Heart right ventricle (tissue), 16 donors: ENCODE data around the gene HAUS6. TPM values are rescaled to one million over a fixed set of nuclear protein-coding genes. Genes with fewer than 3 reads are reported as not detected.
A peak's percentile ranks its signal among the peaks of the same experiment; 100 is the strongest.

Source experiments
- ATAC-seq, 8 donors: fragments of 200-7000 bp; cut with Tn5 transposase; one replicate each; pipeline ENCODE4 v1.9.1; 2020; ENCODE audit warnings: mild to moderate bottlenecking in 8 of 8, moderate library complexity in 8 of 8, moderate number of reproducible peaks in 1 of 8
- DNase-seq, 2 donors: peaks; one replicate each; pipeline ENCODE4 v3.0.0-alpha.2; 2020
- H3K27ac ChIP-seq, 10 donors: fragments of 200-600 bp; sonication (generic) in 2 of 10; one replicate each; pipeline versions ENCODE4 v1.5.0 to v1.8.0; 2020 to 2022; ENCODE audit warnings: mild to moderate bottlenecking in 3 of 10
- H3K27me3 ChIP-seq, 7 donors: fragments of 200-600 bp; one replicate each; pipeline ENCODE4 v1.8.0; 2021 to 2022; ENCODE audit warnings: mild to moderate bottlenecking in 2 of 7
- H3K36me3 ChIP-seq, 9 donors: fragments of 200-600 bp; sonication (generic) in 1 of 9; one replicate each; pipeline versions ENCODE4 v1.5.0 to v1.8.0; 2020 to 2022; ENCODE audit warnings: mild to moderate bottlenecking in 2 of 9
- H3K4me1 ChIP-seq, 9 donors: fragments of 200-600 bp; sonication (generic) in 1 of 9; one replicate each; pipeline versions ENCODE4 v1.5.0 to v1.8.0; 2020 to 2022; ENCODE audit warnings: mild to moderate bottlenecking in 4 of 9
- H3K4me3 ChIP-seq, 10 donors: fragments of 200-600 bp; sonication (generic) in 2 of 10; one replicate each; pipeline versions ENCODE4 v1.5.0 to v1.8.0; 2020 to 2022; ENCODE audit warnings: mild to moderate bottlenecking in 7 of 10, moderate library complexity in 2 of 10
- H3K9me3 ChIP-seq, 11 donors: fragments of 200-600 bp in 10 of 11; sonication (generic) in 2 of 11; one replicate each; pipeline versions ENCODE4 v1.5.0 to v1.8.0; 2013 to 2022; ENCODE audit warnings: mild to moderate bottlenecking in 2 of 11, control low read depth in 1 of 11, moderate library complexity in 1 of 11
- WGBS, 2 donors: extraction: QIAGEN DNeasy Blood & Tissue Kit; methylation state at CpG; one replicate each; pipeline ENCODE4 v1.1.7; 2013; ENCODE audit warnings: inconsistent platforms in 1 of 2; 5-methylcytosine and 5-hydroxymethylcytosine counted together
- intact Hi-C, 10 donors: fragments of 100-400 bp; cut with DNase I; formaldehyde crosslinking; loops; one replicate each; pipeline versions ENCODE4 v1.11.1 to v1.14.2; 2022
- polyA plus RNA-seq, 2 donors: library from polyadenylated mRNA; stranded (reverse); fragments of 200-250 nt; gene quantifications; one replicate each; pipeline ENCODE4 v1.2.3, GENCODE V29; 2013
- total RNA-seq, 10 donors: library from RNA; stranded (reverse); fragmentation: NEBNext Ultra II Directional in 3 of 10; extraction: Animal tissue kit (Norgen Biotek cat#: 25700) in 3 of 10; gene quantifications; one replicate each; pipeline versions ENCODE4 v1.2.1 to v1.2.4, GENCODE V29; 2021 to 2023
- TF ChIP-seq, protein P1 (sequence below), 9 donors: fragments of 200-600 bp; sonication (generic) in 2 of 9; IDR thresholded peaks; one replicate each; pipeline versions ENCODE4 v1.5.0 to v1.8.0; 2021 to 2022; ENCODE audit warnings: antibody characterized with exemption in 9 of 9, mild to moderate bottlenecking in 5 of 9, moderate library complexity in 1 of 9
- donor health status: Arrhythmogenic right ventricular cardiomyopathy.
- donor health status: ischemic (EF 13 %, LVEDD 7.1; RV severe dilation, severe dysfunction).
- donor health status: healthy with polysubstance abuse.
- donor health status: DM: no; HTN: yes; CAD: no.
- donor health status: DM: no; HTN: no; CAD: no.
- donor health status: ischemic (EF 25% LVEDD 6.9; RV normal size, moderate dysfunction).
- donor health status: ischemic (EF 25% LVEDD 5.7; RV mildly dilated, moderate dysfunction).
- donor health status: healthy.
- donor health status: DM: yes; HTN: yes; CAD: no.
- donor health status: Ischemic cardiomyopathy.
- donor health status: ischemic (EF 35%, LVEDD 5.7; RV mildly dilated, moderate dysfunction).
- donor health status: nonischemic (EF 11% LVEDD 7.7; RV severe dilation, severe dysfunction).
- donor health status: DM: yes; HTN: yes; CAD: no.
- donor health status: PGD.
- donor health status: ischemic (EF 29% LVEDD 5.4; RV normal size, mild dysfunction).
- donor health status: nonischemic (EF 23%, LVEDD 6.1; RV moderate dilation, normal function).

Gene HAUS6
- total and polyA plus RNA-seq, 12 donors = 2.6 to 10.4 (median 7.0) TPM

DNA sequence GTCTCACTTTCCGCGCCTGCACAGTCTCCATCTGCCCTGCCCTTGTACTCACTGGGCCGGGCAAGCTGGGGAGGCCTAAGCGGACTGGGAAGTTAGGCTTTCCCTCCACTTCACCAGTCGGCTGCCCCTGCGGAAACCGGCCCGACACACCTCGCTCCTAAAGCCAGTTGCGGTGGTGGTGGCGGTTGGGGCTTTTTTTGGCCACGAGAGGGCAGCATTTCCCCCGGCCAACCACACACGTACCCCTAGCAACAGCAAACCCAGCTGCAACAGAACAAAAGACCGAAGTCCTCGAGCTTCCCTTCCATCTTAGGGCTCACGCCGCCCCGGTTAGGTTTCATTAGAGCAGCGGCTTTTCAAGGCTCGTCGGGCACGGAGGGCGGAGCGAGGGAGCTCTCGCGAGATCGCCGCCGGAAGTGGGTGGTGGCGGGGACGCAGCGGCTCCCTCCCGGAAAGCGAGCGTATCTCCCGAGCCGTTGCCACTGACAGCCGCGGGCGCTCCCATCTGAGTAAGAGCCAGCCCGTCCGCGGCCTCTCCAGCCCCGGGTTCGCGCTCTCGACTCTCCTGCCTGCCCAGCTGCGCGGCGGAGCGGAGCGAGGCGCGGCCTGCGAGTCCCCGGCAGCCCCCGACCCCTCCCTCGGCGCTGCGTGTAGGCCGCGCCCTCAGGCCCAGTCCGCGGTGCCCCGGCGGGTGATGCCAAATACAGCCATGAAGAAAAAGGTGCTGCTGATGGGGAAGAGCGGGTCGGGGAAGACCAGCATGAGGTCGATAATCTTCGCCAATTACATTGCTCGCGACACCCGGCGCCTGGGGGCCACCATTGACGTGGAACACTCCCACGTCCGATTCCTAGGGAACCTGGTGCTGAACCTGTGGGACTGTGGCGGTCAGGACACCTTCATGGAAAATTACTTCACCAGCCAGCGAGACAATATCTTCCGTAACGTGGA, 53.5 kb downstream of the HAUS6 start, which contains the start of gene RRAGA:
RRAGA (plus strand) TSS at position 462 of the 951 bp plus-strand sequence; CDS start at position 695, 233 bp downstream.
- Histone ChIP-seq H3K4me1 (peaks cover 4 to 52% (median 31%) of the 10 kb centered on the region in 9 donors), H3K4me3 (peak within 1 kb of the TSS; percentile 64 to 89 (median 80)), H3K27me3 (no peaks in the 10 kb centered on the region), H3K36me3 (peaks cover 0 to 16% (median 0%) of the 10 kb centered on the region in 9 donors), H3K9me3 (no peaks in the 10 kb centered on the region), H3K27ac (peak within 1 kb of the TSS; percentile 88 to 97 (median 95))
- TF ChIP-seq, protein P1, sequence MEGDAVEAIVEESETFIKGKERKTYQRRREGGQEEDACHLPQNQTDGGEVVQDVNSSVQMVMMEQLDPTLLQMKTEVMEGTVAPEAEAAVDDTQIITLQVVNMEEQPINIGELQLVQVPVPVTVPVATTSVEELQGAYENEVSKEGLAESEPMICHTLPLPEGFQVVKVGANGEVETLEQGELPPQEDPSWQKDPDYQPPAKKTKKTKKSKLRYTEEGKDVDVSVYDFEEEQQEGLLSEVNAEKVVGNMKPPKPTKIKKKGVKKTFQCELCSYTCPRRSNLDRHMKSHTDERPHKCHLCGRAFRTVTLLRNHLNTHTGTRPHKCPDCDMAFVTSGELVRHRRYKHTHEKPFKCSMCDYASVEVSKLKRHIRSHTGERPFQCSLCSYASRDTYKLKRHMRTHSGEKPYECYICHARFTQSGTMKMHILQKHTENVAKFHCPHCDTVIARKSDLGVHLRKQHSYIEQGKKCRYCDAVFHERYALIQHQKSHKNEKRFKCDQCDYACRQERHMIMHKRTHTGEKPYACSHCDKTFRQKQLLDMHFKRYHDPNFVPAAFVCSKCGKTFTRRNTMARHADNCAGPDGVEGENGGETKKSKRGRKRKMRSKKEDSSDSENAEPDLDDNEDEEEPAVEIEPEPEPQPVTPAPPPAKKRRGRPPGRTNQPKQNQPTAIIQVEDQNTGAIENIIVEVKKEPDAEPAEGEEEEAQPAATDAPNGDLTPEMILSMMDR (IDR thresholded peaks at IDR 0.05) = peak; percentile 79 to 94 (median 87)
- DNase-seq = peak; percentile 94 to 95
- peak; percentile 96 to 98 (median 97) for ATAC-seq
- WGBS, 2 donors = 1% methylated on average over 78 to 82 of the region's 82 CpGs
- intact Hi-C loops = loop anchor here in 7 of 10 donors (1.0 to 10.0 kb wide), 8 partner anchors 53 to 408 kb away; partner anchors contain the start of gene HAUS6 (in 2 of the 7)

- WGBS, 2 donors = 97 to 98% methylated on average over 5 of the region's 5 CpGs
- no peak for ATAC-seq
- Histone ChIP-seq H3K27me3 (peaks cover 0 to under 1% (median 0%) of the 10 kb centered on the region in 7 donors), H3K4me1 (no peaks in the 10 kb centered on the region), H3K9me3 (no peaks in the 10 kb centered on the region), H3K36me3 (no peaks in the 10 kb centered on the region), H3K4me3 (no peak overlapping the region), H3K27ac (no peak overlapping the region)
- intact Hi-C loops = loop anchor here in 3 of 10 donors (5.0 to 10.0 kb wide), 4 partner anchors 1219 to 1512 kb away; no protein-coding TSS in a partner anchor
- no peak for DNase-seq
- TF ChIP-seq, protein P1 (IDR thresholded peaks at IDR 0.05) = no peak
These were observed 66.1 kb downstream of the HAUS6 start for GRCh38 chr9:19036611-19037010.

DNA sequence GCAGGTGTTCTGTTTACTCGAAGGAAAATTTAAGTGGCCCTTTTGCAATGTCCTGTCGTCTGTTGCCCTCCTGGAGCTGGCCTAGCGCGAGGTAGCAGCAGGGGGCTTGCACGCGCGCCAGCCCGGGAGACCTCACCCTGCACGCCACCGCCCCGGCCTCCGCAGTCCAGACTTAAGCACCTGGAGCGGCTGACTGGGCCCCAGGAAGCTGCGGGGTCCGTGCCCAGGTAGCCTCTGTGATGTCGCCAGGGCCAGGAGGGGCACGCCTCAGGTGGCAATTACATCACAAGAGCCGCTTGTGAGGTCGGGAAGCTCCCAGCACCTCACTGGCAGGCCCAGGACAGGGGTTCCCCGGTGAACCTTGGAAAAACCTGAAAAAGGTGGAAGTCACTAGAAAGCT, 69.7 kb downstream of the HAUS6 start, which contains the start of gene SAXO1:
SAXO1 (minus strand) TSS at position 195 of the 400 bp plus-strand sequence. CDS start 301 bp downstream, outside the sequence.
- intact Hi-C loops = loop anchor here in 4 of 10 donors (5.0 to 10.0 kb wide), 5 partner anchors 591 to 1508 kb away; no protein-coding TSS in a partner anchor
- peak in 2 of 8 donors; percentile 7 to 62 for ATAC-seq
- TF ChIP-seq, protein P1 (IDR thresholded peaks at IDR 0.05) = no peak
- no peaks in the 10 kb centered on the region for H3K9me3 ChIP-seq
- peaks cover 0 to 12% (median 0%) of the 10 kb centered on the region in 9 donors for H3K4me1 ChIP-seq
- H3K27ac ChIP-seq = no peak within 1 kb of the TSS
- H3K27me3 ChIP-seq = peaks cover 0 to 5% (median 0%) of the 10 kb centered on the region in 7 donors
- no peaks in the 10 kb centered on the region for H3K36me3 ChIP-seq
- DNase-seq = no peak
- no peak within 1 kb of the TSS for H3K4me3 ChIP-seq
- WGBS, 2 donors = 80 to 83% methylated on average over 20 of the region's 20 CpGs

- intact Hi-C loops = loop anchor here in 4 of 10 donors (5.0 to 10.0 kb wide), 5 partner anchors 590 to 1508 kb away; no protein-coding TSS in a partner anchor
These were observed 70.3 kb downstream of the HAUS6 start for GRCh38 chr9:19032406-19032805.

More at GRCh38 chr9:19032406-19032805, 70.3 kb downstream of the HAUS6 start:
- Histone ChIP-seq H3K36me3 (no peaks in the 10 kb centered on the region), H3K9me3 (no peaks in the 10 kb centered on the region), H3K4me1 (peaks cover 0 to 12% (median 0%) of the 10 kb centered on the region in 9 donors), H3K27ac (no peak overlapping the region), H3K4me3 (no peak overlapping the region), H3K27me3 (peaks cover 0 to 5% (median 0%) of the 10 kb centered on the region in 7 donors)
- 69 to 76% methylated on average over 14 of the region's 14 CpGs for WGBS, 2 donors
- TF ChIP-seq, protein P1 (IDR thresholded peaks at IDR 0.05) = no peak
- no peak for DNase-seq
- ATAC-seq = no peak
